Epithelial cell of umbilical artery (primary cell): ENCODE measurements around the gene GRIPAP1. TPM values are rescaled to one million over a fixed set of nuclear protein-coding genes. Genes with fewer than 3 reads are reported as not detected.

Source experiments
- total RNA-seq: library from RNA; depleted of rRNA; stranded (reverse); fragments of >200 nt; gene quantifications from 2 replicates; pipeline ENCODE4 v1.2.3, GENCODE V29; 2014

GRIPAP1 gene, protein sequence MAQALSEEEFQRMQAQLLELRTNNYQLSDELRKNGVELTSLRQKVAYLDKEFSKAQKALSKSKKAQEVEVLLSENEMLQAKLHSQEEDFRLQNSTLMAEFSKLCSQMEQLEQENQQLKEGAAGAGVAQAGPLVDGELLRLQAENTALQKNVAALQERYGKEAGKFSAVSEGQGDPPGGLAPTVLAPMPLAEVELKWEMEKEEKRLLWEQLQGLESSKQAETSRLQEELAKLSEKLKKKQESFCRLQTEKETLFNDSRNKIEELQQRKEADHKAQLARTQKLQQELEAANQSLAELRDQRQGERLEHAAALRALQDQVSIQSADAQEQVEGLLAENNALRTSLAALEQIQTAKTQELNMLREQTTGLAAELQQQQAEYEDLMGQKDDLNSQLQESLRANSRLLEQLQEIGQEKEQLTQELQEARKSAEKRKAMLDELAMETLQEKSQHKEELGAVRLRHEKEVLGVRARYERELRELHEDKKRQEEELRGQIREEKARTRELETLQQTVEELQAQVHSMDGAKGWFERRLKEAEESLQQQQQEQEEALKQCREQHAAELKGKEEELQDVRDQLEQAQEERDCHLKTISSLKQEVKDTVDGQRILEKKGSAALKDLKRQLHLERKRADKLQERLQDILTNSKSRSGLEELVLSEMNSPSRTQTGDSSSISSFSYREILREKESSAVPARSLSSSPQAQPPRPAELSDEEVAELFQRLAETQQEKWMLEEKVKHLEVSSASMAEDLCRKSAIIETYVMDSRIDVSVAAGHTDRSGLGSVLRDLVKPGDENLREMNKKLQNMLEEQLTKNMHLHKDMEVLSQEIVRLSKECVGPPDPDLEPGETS
- 22.4 and 27.1 TPM in 2 replicates for total RNA-seq

GRCh38 chrX:49002091-49002935 lies at the start of gene GRIPAP1:
Gene GRIPAP1 (minus strand): TSS chrX:49002264. CDS start chrX:49002229, 35 bp downstream.

DNA sequence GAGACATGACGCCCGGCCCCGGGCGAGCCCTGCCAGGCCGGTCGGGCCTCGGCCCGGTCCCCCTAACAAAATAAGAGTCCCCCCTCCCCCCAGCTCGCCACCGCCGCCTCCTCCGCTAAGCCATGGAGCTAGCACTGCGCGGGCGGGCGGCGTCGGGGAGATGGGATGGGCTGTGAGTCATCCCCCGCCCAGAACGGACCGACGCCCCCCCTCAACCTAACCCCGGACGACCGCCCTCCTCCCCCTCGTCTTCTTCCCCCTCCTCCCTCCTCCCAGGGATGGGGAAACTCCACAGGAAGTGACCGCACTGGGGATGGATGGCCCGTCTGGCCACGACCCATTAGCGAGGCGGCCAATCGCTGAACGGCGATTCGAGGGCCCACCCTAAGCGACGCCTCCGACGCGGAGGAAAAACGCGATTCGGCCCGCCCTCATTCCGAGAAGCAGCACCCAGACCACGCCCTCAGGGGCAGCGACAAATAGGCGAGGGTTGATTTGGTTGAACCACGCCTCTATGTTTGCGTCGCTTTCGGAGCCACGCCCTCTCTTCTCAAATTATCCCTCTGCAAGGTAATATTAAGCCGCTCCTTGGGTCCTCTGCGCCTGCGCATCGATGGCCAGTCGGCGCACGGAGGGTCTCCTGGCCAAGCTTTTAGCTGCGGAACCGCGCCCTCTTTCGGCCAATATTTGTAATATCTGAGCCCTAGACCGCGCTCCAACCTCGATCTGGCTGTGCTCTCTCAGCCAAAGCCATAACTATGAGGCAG lies 41.3 kb upstream of the GRIPAP1 start, which contains the start of gene TFE3:
Gene TFE3, minus strand, starts transcription at position 138 of the 767 bp plus-strand sequence. Its CDS starts 131 bp downstream, at position 7.

GRCh38 chrX:48971249-48972219 lies 30.5 kb downstream of the GRIPAP1 start, which contains the start of gene KCND1:
Gene KCND1 (minus strand): TSS chrX:48971844. CDS start chrX:48970271, 1,573 bp downstream.

DNA sequence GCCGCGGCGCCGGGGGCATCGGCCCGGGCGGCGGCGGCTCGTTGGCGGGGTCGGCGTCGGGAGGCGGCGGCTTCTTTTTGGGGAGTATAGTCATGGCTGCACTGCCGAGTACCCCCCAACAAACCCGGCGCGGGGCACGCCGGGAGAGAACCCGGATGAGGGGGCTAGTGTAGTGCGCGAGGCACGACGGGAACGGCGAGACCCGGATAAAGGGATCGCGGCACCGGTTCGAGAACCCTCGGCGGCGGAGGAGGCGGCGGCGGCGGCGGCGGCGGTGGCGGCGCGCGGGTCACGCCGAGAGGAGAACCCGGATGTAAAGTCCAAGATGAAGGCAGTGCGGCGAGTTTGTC lies 44.6 kb downstream of the GRIPAP1 start, which contains the start of gene OTUD5:
Gene OTUD5, minus strand, starts transcription at position 131 of the 350 bp plus-strand sequence. Its CDS starts 37 bp downstream, at position 94.

Other genes with a start within 250 kb of the GRIPAP1 start
- not detected in 2 replicates for gene GLOD5, start 240.5 kb downstream of the GRIPAP1 start, total RNA-seq
- not detected in 2 replicates for gene GATA1, start 215.7 kb downstream of the GRIPAP1 start, total RNA-seq
- gene HDAC6, start 200.2 kb downstream of the GRIPAP1 start, total RNA-seq, result 20.1 and 28.6 TPM in 2 replicates
- gene ERAS, start 175.8 kb downstream of the GRIPAP1 start, total RNA-seq, result not detected in 2 replicates
- gene PCSK1N, start 166.7 kb downstream of the GRIPAP1 start, total RNA-seq, result under 0.01 TPM in 1 of 2 replicates, not detected in the other
- gene TIMM17B, start 104.5 kb downstream of the GRIPAP1 start, total RNA-seq, result 35.0 and 36.4 TPM in 2 replicates
- 79.9 and 99.7 TPM in 2 replicates for gene PQBP1, start 104.3 kb downstream of the GRIPAP1 start, total RNA-seq
- 12.7 and 14.3 TPM in 2 replicates for gene SLC35A2, start 90.6 kb downstream of the GRIPAP1 start, total RNA-seq
- 4.9 and 5.8 TPM in 2 replicates for gene PIM2, start 83.2 kb downstream of the GRIPAP1 start, total RNA-seq
- gene OTUD5, start 44.7 kb downstream of the GRIPAP1 start, total RNA-seq, result 18.4 and 25.7 TPM in 2 replicates
- gene KCND1, start 30.4 kb downstream of the GRIPAP1 start, total RNA-seq, result 0.46 and 0.65 TPM in 2 replicates
- gene TFE3, start 41.1 kb upstream of the GRIPAP1 start, total RNA-seq, result 15.3 and 18.1 TPM in 2 replicates
- 0.61 and 0.65 TPM in 2 replicates for gene CCDC120, start 56.7 kb upstream of the GRIPAP1 start, total RNA-seq
- gene PRAF2, start 71.7 kb upstream of the GRIPAP1 start, total RNA-seq, result 4.6 and 5.2 TPM in 2 replicates
- 24.0 and 34.0 TPM in 2 replicates for gene WDR45, start 77.6 kb upstream of the GRIPAP1 start, total RNA-seq
- gene GPKOW, start 121.5 kb upstream of the GRIPAP1 start, total RNA-seq, result 23.4 and 25.1 TPM in 2 replicates
- 0.65 and 1.7 TPM in 2 replicates for gene MAGIX, start 160.5 kb upstream of the GRIPAP1 start, total RNA-seq
- gene PLP2, start 169.6 kb upstream of the GRIPAP1 start, total RNA-seq, result 7.8 and 13.3 TPM in 2 replicates
- 5.2 and 6.2 TPM in 2 replicates for gene PRICKLE3, start 184.1 kb upstream of the GRIPAP1 start, total RNA-seq
- gene SYP, start 197.9 kb upstream of the GRIPAP1 start, total RNA-seq, result under 0.01 and 0.15 TPM in 2 replicates
- gene CACNA1F, start 231.1 kb upstream of the GRIPAP1 start, total RNA-seq, result not detected in 2 replicates
- gene CCDC22, start 233.2 kb upstream of the GRIPAP1 start, total RNA-seq, result 8.1 and 10.6 TPM in 2 replicates